T47D (cell line): Measurements from ENCODE around the gene ACVR2B.
A peak's percentile ranks its signal among the peaks of the same experiment; 100 is the strongest.

Experiments
- DNase-seq, 2 experiments: peaks; one replicate each; pipeline versions ENCODE4 v3.0.0 to v3.0.0-alpha.2; 2011 to 2012; ENCODE audit warnings: low read depth in 1 of 2, low spot score in 1 of 2
- JUND ChIP-seq: IDR thresholded peaks from 2 replicates; pipeline ENCODE4 v1.6.1; 2012; ENCODE audit warnings: low read depth
- in situ Hi-C: cut with HindIII; loops from 2 replicates; pipeline ENCODE4 v1.10.0; 2016; ENCODE audit warnings: low sequenced_read_pairs, low pct_unique_long_range_greater_than_20kb

ACVR2B gene

DNA sequence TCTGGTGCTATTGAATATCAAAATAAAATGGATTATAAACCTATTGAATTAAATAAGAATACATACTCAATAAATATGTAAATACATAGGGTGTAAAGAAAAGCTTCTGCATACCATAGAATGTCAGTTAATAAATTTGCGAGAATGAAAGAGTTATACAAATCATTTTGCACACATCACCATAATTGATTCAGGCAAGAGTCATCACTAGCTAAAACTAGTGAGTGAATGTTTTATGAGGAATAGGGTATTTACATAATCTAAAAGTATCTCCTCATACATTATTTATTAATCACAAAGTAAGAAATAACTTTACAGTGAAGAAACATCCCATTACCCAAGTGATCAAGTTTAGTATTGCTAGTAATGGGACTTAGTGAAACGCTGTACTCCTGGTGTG lies 56.0 kb downstream of the ACVR2B start:
- DNase-seq: no peak
- in situ Hi-C loops: no loop called here
- TF ChIP-seq JUND: no peak

DNA sequence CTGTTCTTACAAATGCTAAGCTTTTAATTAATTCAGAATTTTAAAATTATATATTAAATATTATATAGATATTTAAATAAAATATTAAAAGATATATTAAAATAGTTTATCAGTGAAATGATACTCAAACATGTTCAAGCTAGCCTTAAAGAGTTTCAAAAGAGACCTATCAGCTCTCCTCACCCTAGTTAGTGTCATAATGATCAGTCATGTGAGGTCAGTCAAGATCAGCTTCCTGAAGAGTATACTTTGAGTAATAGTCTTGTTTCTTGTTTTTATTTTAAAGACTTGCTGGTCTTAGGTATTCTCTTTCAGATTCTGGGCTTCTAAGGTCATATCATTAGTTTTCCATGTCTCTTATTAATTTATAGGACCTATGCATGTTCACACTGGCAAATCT lies 56.9 kb downstream of the ACVR2B start:
- TF ChIP-seq JUND: no peak
- no peak for DNase-seq
- in situ Hi-C loops: no loop called here

DNA sequence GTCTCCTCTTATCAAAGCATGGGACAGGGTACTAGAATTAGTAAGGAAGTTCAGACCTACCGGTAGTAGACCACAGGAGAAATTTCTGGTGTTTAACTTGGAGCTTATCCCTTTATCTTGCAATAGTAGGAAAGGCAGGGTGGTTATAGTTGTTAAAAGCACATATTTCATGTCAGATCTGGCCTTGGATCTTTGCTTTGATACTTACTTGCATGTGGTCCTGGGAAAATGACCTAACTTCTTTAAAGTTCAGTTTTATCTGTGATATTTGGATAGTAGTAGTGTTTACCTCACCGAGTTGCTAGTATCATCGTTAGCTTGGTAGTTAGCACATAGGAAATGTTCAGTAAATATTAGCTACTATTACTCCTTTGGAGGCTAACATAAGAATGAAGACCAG lies 57.9 kb downstream of the ACVR2B start:
- no peak for TF ChIP-seq JUND
- in situ Hi-C loops: no loop called here
- no peak for DNase-seq

DNA sequence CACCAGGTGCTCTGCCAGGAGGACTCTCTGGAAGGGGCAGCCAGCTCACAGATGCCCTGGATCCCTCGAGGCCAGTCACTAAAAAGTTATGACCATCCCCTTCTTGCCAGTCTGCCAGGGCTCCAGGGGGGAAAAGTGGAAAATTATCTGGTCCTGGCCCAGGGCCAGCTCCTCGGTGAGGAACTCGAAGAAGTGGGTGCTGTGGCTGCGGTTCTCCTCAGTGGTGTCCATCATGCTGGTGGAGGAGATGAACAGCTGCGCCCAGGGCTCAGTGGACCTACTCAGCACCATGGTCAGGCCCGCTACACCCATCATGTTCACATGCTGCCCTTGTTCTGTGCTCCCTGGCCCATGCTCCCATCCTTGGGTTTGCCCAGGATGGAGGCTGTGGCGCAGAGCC lies 61.7 kb downstream of the ACVR2B start:
- in situ Hi-C loops: no loop called here
- no peak for DNase-seq
- no peak for TF ChIP-seq JUND

DNA sequence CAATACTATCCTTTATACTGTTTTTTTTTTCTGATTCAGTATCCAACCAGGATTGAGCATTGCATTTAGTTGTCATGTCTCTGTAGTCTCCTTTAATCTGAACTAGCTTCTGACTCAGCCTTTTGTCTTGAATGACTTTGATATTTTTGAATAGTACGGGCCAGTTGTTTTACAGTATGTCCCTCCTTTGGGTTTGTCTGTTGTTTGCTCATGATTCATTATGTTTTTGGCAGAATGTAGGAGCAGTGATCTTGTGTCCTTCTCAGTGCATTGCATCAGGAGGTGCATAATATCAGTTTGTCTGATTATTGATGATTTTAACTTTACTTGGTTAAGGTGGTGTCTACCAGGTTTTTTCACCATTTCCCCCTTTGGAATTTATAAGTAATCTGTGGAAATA lies 63.0 kb downstream of the ACVR2B start:
- no peak for DNase-seq
- in situ Hi-C loops: no loop called here
- TF ChIP-seq JUND: no peak

DNA sequence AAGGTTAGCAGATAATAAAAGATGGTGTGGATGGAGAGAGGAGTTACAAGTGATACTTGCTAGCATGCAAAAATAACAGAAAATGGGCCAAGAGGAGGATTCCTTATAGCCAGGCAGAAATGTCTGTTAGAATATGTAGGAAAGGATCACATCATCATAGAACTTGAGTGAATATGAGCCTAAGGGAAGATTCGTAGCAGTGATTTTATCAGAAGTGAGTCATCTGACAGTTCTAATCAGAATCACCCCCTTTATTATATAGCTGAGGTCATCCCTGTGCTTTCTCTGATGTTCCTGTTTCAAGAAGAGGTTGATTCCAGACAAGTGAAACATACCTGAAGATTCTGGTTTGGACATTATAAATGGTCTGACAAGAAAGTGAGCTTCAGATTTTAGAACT lies 65.3 kb downstream of the ACVR2B start:
- no peak for TF ChIP-seq JUND
- in situ Hi-C loops: no loop called here
- DNase-seq: no peak

DNA sequence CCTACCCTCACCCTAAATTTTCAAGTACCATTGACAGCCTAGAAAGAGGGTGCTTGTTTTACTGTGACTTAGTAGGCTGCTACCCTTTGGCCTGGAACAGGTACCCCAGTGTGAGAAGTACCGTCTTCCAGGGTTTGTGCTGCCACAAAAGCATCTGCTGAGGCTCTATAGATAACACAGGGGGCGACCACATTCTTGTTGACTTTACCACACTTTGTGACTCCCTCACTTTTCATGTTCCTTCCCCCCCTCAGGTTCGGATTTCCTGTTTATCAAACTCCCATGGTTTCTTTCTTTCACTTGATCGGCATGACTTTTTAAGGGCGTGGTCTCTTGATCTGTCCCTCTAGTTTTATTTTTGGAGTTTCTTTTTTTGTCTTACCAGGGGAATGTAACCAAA lies 66.0 kb downstream of the ACVR2B start:
- in situ Hi-C loops: no loop called here

DNA sequence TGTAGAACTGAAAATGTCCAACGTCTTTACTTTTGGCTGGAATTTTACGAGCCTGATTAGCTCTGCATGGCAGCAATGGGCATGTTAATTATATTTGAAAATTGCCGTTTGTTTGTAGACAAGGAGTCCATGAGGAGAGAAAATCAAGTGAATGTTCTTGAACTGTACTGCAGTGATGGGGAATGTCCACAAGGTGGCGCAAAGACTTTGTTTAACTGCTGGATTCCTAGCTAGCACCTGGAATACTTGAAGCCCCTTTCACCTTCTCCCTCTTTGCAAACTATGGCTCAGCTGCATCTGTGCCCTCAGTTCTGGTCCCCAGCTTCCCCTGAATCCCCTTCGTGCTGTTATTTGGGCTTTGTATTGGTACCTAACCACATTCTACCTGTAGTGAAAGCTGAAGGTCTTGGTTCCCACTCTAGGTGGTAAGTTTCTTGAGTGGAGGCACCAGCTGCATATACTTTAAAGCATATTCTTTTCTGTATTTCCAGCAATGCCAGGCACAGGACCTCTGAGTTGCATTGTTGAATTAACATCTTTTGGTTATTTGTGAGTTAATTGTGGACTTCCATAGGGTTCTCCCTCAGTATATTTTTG lies 67.8 kb downstream of the ACVR2B start:
- no peak for TF ChIP-seq JUND
- in situ Hi-C loops: no loop called here
- DNase-seq: peak; percentile 45 to 81

More for the DNA sequence above, 66.0 kb downstream of the ACVR2B start:
- DNase-seq: no peak
- TF ChIP-seq JUND: no peak

DNA sequence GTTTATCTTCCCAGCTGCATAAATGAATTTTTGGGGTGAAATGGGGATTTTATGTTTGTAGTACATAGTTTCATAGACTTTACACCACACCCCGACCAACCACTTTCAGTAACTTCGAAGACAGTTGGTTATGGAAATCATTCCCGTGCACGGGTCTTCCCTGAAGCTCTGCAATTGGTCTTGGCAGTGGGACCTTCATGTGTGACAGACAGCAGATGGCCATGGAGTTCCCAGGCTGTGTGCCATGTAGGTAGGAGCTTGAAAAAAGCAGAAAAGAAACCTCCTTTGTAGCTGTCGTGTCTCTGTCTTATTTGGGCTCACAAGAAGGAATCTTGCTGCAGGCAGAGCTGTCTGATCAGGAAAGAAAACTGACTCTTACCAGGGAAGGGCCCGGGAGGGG lies 68.3 kb downstream of the ACVR2B start:
- DNase-seq: no peak
- TF ChIP-seq JUND: no peak
- in situ Hi-C loops: no loop called here

DNA sequence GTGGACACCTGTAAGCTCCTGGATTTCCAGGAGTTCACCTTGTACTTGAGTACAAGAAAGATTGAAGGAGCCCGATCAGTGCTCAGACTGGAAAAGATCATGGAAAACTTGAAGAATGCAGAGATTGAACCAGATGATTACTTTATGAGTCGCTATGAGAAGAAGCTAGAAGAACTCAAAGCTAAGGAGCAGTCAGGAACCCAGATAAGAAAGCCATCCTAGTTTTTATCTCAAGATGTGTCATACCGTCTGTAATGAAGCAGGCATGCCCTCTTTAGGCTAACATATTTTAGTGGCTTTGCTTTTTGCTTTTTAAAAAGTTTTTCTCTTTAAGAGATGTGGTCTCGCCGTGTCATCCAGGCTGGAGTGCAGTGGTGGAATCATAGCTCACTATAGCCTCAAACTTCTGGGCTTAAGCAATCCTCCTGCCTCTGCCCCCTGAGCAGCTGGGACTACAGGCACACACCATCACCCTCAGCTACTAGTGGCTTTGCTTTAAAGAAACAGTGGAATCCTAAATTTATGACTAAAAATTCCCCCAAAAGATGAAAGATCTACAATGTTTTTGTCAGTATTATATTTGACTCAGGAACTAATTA lies 70.5 kb downstream of the ACVR2B start:
- no peak for DNase-seq
- TF ChIP-seq JUND: no peak
- in situ Hi-C loops: no loop called here

DNA sequence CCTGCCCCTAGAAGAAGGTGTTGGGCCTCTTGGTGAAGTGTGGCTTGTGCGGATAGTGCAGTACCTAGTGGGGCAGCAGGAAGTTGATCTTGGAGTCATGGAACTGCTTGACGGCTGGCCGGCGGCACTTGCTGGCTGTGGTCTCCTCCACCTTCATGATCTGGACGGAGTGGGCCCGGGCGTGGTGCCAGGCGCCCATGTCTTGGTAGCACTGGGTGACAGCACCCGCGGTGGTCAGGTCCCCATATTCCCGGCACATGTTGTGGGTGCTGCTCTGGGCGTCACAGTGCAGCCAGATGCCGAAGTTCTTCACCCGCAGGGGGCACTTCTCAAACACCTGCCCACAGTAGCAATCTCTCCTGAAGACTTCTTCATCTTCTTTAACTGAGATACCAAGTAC lies 73.1 kb downstream of the ACVR2B start:
- in situ Hi-C loops: no loop called here
- DNase-seq: no peak
- TF ChIP-seq JUND: no peak

DNA sequence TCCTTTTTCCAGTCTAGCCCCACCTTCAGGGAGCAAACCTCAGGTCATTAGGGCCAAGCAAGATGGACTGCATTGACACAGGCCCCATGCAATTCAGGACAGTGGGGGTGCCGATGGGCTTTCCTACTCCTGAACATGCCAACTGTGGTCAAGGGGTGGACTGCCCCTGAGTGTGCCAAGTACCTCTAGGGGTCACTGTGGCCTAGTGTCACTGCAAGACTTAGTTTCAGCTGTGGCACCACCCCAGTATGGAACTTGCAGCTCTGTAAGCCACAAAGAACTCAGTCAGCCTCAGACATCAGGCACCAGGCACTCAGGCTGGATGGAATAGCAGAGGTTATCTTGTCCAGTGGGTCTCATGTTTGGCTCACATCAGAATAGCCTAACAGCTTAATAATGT lies 74.8 kb downstream of the ACVR2B start:
- in situ Hi-C loops: no loop called here
- DNase-seq: peak in 1 of 2 experiments; percentile 19
- no peak for TF ChIP-seq JUND

DNA sequence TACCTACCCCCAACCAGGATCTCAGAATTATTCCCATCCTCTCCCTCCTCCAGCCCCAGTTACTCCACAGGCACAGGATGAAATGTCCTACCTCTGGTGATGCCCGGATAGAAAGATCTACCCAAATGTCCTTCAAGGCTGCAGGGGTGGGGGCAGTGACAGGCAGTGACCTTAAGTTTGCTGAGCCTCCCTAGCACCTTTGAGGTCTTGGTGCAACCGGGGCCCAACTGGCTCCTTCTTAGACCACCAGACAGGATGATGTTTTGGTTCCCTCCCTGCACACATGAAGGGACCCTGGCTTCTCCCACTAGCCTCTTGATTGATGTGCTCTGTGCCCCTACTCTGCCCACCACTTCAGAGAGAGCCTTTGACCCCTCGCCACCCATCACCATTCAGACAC lies 78.8 kb downstream of the ACVR2B start:
- no peak for DNase-seq
- in situ Hi-C loops: no loop called here
- no peak for TF ChIP-seq JUND
